HepG2 (cell line): ENCODE measurements around the gene TPST1. TPM values are rescaled to one million over a fixed set of nuclear protein-coding genes. Genes with fewer than 3 reads are reported as not detected.

Experiments
- CBX1 ChIP-seq: IDR thresholded peaks from one replicate; pipeline ENCODE4 v1.6.1; 2016; ENCODE audit warnings: antibody characterized with exemption, low read depth
- CHCHD3 ChIP-seq: sonication (generic); formaldehyde crosslinking; IDR thresholded peaks from 2 replicates; pipeline ENCODE4 v1.8.0; 2022; ENCODE audit warnings: mild to moderate bottlenecking, missing genetic modification reagents, moderate library complexity
- CREB1 ChIP-seq, 2 experiments: fragments of 450-650 bp in 1 of 2; IDR thresholded peaks; 2 replicates each; pipeline ENCODE4 v1.6.1; 2016 to 2017; ENCODE audit warnings: control low read depth in 1 of 2, mild to moderate bottlenecking in 1 of 2, missing compliant biosample characterization in 1 of 2, missing genetic modification characterization in 1 of 2
- ERF ChIP-seq: IDR thresholded peaks from 2 replicates; pipeline ENCODE4 v1.6.1; 2018; ENCODE audit warnings: missing biosample characterization, missing genetic modification reagents
- HHEX ChIP-seq: IDR thresholded peaks from 2 replicates; pipeline ENCODE4 v1.6.1; 2016; ENCODE audit warnings: control low read depth
- IKZF4 ChIP-seq: sonication (generic); formaldehyde crosslinking; IDR thresholded peaks from 2 replicates; pipeline ENCODE4 v1.5.1; 2020; ENCODE audit warnings: borderline replicate concordance, mild to moderate bottlenecking, low read depth, missing genetic modification reagents; ENCODE audit errors: not compliant biosample characterization
- KLF9 ChIP-seq: IDR thresholded peaks from 2 replicates; pipeline ENCODE4 v1.6.1; 2016; ENCODE audit warnings: low read depth
- MAFK ChIP-seq, 2 experiments: IDR thresholded peaks in 1 of 2; conservative IDR thresholded peaks in 1 of 2; 2 replicates each; pipeline ENCODE4 v1.6.1; 2011; ENCODE audit warnings: improper control_type of control experiment in 2 of 2, low read length in 2 of 2
- MBNL3 ChIP-seq: fragments of 250-450 bp; sonication (Bioruptor Pico); conservative IDR thresholded peaks from 2 replicates; pipeline ENCODE4 v1.8.0; 2022; ENCODE audit warnings: mild to moderate bottlenecking, inconsistent platforms
- NR2F1 ChIP-seq, 2 experiments: fragments of 450-650 bp in 1 of 2; formaldehyde crosslinking in 1 of 2; IDR thresholded peaks; 2 replicates each; pipeline versions ENCODE4 v1.5.0 to v1.6.1; 2016 to 2020; ENCODE audit warnings: mild to moderate bottlenecking in 1 of 2, missing compliant biosample characterization in 1 of 2, missing genetic modification reagents in 1 of 2, moderate library complexity in 1 of 2
- RFXANK ChIP-seq: IDR thresholded peaks from 2 replicates; pipeline ENCODE4 v1.6.1; 2016
- SAFB2 ChIP-seq: sonication (generic); formaldehyde crosslinking; IDR thresholded peaks from 2 replicates; pipeline ENCODE4 v1.5.1; 2020; ENCODE audit warnings: missing genetic modification reagents, low read depth, mild to moderate bottlenecking, borderline replicate concordance
- SKIL ChIP-seq: sonication (generic); formaldehyde crosslinking; IDR thresholded peaks from 2 replicates; pipeline ENCODE4 v1.8.0; 2022; ENCODE audit warnings: missing genetic modification reagents, mild to moderate bottlenecking, moderate library complexity, borderline replicate concordance
- SP140L ChIP-seq: sonication (generic); formaldehyde crosslinking; IDR thresholded peaks from 2 replicates; pipeline ENCODE4 v1.4.0; 2020; ENCODE audit warnings: missing genetic modification reagents, borderline replicate concordance
- SRSF4 ChIP-seq: fragments of 200-400 bp; formaldehyde crosslinking; IDR thresholded peaks from one replicate; pipeline ENCODE4 v1.6.1; 2018; ENCODE audit warnings: mild to moderate bottlenecking, low read depth, low read length, moderate library complexity; ENCODE audit not compliant: poor library complexity, severe bottlenecking
- TBP ChIP-seq: sonication (generic); formaldehyde crosslinking; IDR thresholded peaks from 2 replicates; pipeline ENCODE4 v1.5.0; 2020; ENCODE audit warnings: missing genetic modification reagents
- ZC3H13 ChIP-seq: sonication (generic); formaldehyde crosslinking; IDR thresholded peaks from 2 replicates; pipeline ENCODE4 v1.8.1; 2023; ENCODE audit warnings: mild to moderate bottlenecking, missing genetic modification reagents, moderate library complexity
- ZHX1 ChIP-seq: sonication (generic); formaldehyde crosslinking; IDR thresholded peaks from 2 replicates; pipeline ENCODE4 v1.8.1; 2022; ENCODE audit warnings: low read depth, mild to moderate bottlenecking, missing genetic modification reagents
- ZMYM2 ChIP-seq: sonication (generic); formaldehyde crosslinking; IDR thresholded peaks from 2 replicates; pipeline ENCODE4 v1.8.0; 2022; ENCODE audit warnings: mild to moderate bottlenecking, missing genetic modification reagents
- ZNF232 ChIP-seq: sonication (generic); formaldehyde crosslinking; IDR thresholded peaks from 2 replicates; pipeline ENCODE4 v1.4.0; 2020; ENCODE audit warnings: missing genetic modification reagents, borderline replicate concordance
- ZNF382 ChIP-seq: sonication (generic); formaldehyde crosslinking; IDR thresholded peaks from 2 replicates; pipeline ENCODE4 v1.5.0; 2020; ENCODE audit warnings: missing genetic modification reagents, mild to moderate bottlenecking, borderline replicate concordance
- ZNF572 ChIP-seq: sonication (generic); formaldehyde crosslinking; IDR thresholded peaks from 2 replicates; pipeline ENCODE4 v1.5.1; 2020; ENCODE audit warnings: mild to moderate bottlenecking, missing genetic modification reagents
- ZNF597 ChIP-seq: sonication (generic); formaldehyde crosslinking; IDR thresholded peaks from 2 replicates; pipeline ENCODE4 v1.5.0; 2020; ENCODE audit warnings: missing genetic modification reagents
- polyA plus RNA-seq, 8 experiments: library from polyadenylated mRNA; depleted of rRNA in 3 of 8; stranded (reverse) in 7 of 8; unstranded in 1 of 8; fragments of >200 nt; fragmentation: Illumina TruSeq in 4 of 8; extraction: Trizol in 4 of 8; gene quantifications; 2 replicates each; pipeline versions ENCODE4 v1.2.1 to v1.2.3, GENCODE V29; 2011 to 2016; ENCODE audit warnings: low read depth in 4 of 8, missing spikeins in 1 of 8, mixed read lengths in 1 of 8; ENCODE audit not compliant: insufficient read depth in 1 of 8
- total RNA-seq, 5 experiments: library from RNA; depleted of rRNA; stranded (reverse); fragments of >200 nt; fragmentation: Illumina TruSeq; extraction: Trizol; gene quantifications; 2 replicates each; pipeline ENCODE4 v1.2.3, GENCODE V29; 2016; ENCODE audit warnings: low read depth in 1 of 5

Gene TPST1
- total and polyA plus RNA-seq, 2 of the 13 experiments (the other 11 are each of a cell fraction or from before 2014, with no cell fraction given), result 24.3 to 34.1 TPM

GRCh38 chr7:66307591-66308215 lies 102.6 kb downstream of the TPST1 start (continued):
- peak; percentile 90 for TF ChIP-seq ERF (CRISPR knock-in tag)
- no peak for TF ChIP-seq IKZF4 (CRISPR knock-in tag)
- TF ChIP-seq NR2F1 (CRISPR knock-in tag; IDR thresholded peaks at IDR 0.05), result no peak; a peak in 1 of 4 replicates
- no peak for TF ChIP-seq MBNL3 (CRISPR knock-in tag)
- no peak for TF ChIP-seq ZNF232 (CRISPR knock-in tag)
- no peak for TF ChIP-seq ZC3H13 (CRISPR knock-in tag)
- no peak for TF ChIP-seq KLF9 (CRISPR knock-in tag)
- no peak for TF ChIP-seq RFXANK (CRISPR knock-in tag)
- TF ChIP-seq HHEX (CRISPR knock-in tag), result no peak
- no peak for TF ChIP-seq ZNF572 (CRISPR knock-in tag)
- no peak for TF ChIP-seq SAFB2 (CRISPR knock-in tag)
- no peak for TF ChIP-seq ZHX1 (CRISPR knock-in tag)
- peak; percentile 55 to 65; a peak in 3 of 4 replicates for TF ChIP-seq MAFK (conservative IDR thresholded peaks at IDR 0.05 in 1 of 2, IDR thresholded peaks at IDR 0.05 in 1 of 2; ENCODE audit: low read length in 2 of 2)
- TF ChIP-seq ZNF382 (CRISPR knock-in tag), result no peak
- TF ChIP-seq ZMYM2 (CRISPR knock-in tag), result no peak
- peak; percentile 37; the same call in 1 of the 2 replicates for TF ChIP-seq CREB1 (IDR thresholded peaks at IDR 0.05)
- TF ChIP-seq CREB1 (CRISPR knock-in tag; IDR thresholded peaks at IDR 0.05), result no peak
- TF ChIP-seq TBP, result no peak
- TF ChIP-seq SKIL (CRISPR knock-in tag), result no peak
- no peak for TF ChIP-seq SP140L (CRISPR knock-in tag)
- no peak for TF ChIP-seq SRSF4
- TF ChIP-seq CBX1, result peak; percentile 32
- no peak for TF ChIP-seq CHCHD3 (CRISPR knock-in tag)
- TF ChIP-seq ZNF597, result no peak
